EL (cell line): ENCODE data around the gene LRRN4CL.
"Not testable (repeated sequence)": the region's sequence is repeated elsewhere in the genome, so short reads cannot be mapped to it uniquely, and the experiment has no call there.

ENCODE experiments used
- DNase-seq: peaks from one replicate; pipeline ENCODE4 v3.0.0-alpha.2; 2016

LRRN4CL gene

DNA sequence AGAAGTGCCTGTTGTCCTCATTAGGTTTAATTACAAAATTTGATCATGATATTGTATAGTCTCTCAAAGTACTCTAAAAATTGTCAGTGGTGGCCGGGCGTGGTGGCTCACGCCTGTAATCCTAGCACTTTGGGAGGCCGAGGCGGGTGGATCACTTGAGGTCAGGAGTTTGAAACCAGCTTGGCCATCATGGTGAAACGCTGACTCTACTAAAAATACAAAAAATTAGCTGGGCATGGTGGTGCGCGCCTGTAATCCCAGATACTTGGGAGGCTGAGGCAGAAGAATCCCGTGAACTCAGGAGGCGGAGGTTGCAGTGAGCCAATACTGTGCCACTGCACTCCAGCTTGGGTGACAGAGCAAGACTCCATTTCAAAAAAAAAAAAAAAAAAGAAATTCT, 13.9 kb downstream of the LRRN4CL start:
- DNase-seq, result not testable (repeated sequence)

DNA sequence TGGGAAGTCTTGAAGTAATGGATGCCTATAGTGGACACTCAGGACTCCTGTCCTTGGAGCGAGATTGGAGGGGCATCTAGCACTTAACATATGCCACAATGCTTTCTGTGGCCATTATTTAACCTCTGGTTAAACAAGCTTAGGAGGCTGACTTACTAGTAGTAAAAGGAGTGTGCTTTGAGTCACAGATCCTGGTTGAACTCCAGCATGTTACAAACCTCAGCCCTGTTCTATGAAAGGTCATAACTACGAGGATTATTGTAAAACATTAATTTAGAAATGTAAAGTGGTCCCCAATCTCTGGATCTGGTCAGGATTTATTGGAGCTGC, 16.2 kb downstream of the LRRN4CL start:
- DNase-seq, result no peak

DNA sequence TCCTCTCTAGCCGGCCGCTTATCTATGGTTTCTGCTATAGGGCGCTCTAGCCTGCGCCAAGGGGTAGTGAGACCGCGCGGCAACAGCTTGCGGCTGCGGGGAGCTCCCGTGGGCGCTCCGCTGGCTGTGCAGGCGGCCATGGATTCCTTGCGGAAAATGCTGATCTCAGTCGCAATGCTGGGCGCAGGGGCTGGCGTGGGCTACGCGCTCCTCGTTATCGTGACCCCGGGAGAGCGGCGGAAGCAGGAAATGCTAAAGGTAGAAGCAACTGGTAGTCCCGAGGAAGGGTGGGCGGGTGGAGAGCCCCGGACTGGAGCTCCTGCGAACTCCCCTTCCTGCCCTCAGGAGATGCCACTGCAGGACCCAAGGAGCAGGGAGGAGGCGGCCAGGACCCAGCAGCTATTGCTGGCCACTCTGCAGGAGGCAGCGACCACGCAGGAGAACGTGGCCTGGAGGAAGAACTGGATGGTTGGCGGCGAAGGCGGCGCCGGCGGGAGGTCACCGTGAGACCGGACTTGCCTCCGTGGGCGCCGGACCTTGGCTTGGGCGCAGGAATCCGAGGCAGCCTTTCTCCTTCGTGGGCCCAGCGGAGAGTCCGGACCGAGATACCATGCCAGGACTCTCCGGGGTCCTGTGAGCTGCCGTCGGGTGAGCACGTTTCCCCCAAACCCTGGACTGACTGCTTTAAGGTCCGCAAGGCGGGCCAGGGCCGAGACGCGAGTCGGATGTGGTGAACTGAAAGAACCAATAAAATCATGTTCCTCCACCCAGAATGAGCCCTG, 17.5 kb downstream of the LRRN4CL start, which contains the start of the genes LBHD1 and UQCC3:
Gene LBHD1, minus strand, starts transcription at position 660 of the 782 bp plus-strand sequence. CDS start 2,236 bp downstream, outside the sequence.
Gene UQCC3, plus strand, starts transcription at position 66 of the 782 bp plus-strand sequence. Its CDS starts 73 bp downstream, at position 139.
- peak; percentile 85 for DNase-seq

DNA sequence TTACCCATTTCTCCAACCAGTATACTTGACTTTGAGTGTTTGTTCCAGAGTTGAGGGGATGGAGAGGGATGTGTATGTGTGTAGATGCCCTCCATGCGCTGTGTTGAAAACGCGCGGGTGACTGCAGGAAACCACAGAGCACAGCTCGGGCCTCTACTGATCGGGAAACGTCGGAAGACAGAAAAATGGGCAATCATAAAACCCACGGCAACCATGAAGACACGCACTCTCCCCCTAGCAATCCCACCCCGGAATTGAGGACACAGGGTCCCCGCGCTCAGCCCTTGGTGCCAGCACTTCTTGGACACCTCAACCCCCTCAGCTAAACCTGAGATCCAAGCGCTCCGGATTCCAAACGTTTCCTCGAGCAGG, 18.1 kb downstream of the LRRN4CL start:
- DNase-seq, result no peak

DNA sequence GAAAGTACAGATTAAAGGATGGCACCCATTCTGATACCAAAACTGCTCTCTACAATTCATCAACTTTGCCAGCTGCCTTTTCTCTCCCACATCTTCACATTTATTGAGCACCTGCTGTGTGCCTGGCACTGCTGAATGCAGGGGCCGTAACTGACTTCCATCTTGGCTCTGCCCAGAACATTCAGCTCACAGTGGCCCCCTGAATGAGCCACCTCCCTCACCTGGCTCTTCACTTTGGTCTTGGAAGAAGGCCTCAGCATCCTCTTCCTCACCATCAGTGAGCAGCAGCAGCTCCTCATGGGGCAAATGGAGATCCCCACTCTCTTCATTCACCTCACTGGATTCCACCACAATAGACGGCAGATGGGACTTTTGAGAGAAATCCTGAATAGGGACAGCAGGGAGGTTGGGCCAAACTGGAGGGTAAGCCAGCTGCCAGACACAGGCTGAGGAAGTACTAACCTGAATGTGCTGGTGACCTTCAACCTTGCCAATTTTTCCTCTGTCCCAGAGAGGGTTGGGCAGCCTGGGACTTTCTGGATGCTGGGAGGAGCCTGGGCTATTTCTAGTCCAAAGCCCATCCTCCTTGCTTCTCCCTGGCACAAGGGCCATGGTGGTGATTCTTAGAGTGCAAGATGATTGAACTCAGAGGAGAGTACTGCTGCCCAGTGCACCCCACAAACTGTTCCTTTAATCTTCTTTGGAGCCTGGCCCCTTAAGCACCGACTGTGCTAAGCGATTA, 19.7 kb downstream of the LRRN4CL start:
- DNase-seq, result no peak

DNA sequence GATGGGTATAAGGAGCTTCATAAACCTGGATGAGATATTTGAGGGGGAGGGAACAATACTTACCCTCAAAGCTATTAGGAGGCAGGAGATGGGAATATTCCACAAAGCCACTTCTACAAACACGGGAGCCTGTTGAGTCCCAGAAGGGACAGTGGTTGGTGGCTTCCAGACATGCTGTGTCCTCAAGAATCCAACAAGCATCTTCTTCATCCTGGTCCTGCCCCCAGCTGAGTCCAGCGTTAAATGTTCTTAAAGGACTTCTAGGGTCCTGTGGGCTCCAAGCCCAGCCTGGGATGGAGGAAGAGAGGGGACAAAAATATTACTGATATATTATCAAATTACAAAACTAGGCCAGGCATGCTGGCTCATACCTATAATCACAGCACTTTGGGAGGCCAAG, 21.9 kb downstream of the LRRN4CL start:
- no peak for DNase-seq

DNA sequence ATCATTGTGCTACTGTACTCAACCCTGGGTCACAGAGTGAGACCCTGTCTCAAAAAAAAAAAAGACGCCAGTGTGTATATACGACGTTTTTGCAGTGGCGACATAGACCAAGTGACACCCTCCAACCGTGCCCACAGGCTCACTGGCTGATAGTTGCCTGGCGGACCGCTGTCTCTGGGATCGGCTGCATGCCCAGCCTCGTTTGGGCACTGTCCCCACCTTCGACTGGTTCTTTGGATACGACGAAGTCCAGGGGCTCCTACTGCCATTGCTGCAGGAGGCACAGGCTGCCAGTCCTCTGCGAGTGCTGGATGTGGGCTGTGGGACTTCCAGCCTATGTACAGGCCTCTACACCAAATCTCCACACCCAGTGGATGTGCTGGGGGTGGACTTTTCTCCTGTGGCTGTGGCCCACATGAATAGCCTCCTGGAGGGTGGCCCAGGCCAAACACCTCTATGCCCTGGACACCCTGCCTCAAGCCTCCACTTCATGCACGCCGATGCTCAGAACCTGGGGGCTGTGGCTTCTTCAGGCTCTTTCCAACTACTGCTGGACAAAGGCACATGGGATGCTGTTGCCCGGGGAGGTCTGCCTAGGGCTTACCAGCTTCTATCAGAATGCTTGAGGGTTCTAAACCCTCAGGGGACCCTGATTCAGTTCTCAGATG, 22.9 kb downstream of the LRRN4CL start:
- no peak for DNase-seq

DNA sequence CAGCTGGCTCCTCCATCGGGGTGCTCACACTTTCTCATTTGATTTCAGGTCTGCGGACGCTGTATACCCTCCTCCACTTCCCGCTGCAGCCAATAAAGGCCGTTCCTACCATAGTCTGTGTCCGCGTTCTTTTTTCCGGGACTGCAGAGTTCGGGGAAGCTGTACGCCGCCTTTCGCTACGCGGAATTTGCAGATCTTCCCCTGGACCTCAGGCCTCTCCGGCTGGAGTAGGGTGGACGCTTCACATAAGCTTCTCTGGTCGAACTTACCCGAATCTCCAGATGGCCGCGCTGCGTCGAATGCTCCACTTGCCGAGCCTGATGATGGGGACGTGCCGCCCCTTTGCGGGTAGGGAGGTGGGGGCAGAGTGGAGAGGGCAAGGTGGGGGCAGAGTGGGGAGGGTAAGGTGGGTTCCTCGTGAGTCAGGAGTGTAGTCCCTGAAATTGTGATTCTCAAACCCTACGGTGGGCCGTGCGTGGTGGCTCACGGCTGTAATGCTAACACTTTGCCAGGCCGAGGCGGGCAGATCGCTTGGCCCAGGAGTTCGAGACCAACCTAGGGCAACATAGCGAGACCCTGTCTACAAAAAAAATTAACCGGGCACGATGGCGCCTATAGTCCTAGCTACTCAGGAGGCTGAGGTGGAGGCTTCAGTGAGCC, 23.6 kb downstream of the LRRN4CL start:
- no peak for DNase-seq

DNA sequence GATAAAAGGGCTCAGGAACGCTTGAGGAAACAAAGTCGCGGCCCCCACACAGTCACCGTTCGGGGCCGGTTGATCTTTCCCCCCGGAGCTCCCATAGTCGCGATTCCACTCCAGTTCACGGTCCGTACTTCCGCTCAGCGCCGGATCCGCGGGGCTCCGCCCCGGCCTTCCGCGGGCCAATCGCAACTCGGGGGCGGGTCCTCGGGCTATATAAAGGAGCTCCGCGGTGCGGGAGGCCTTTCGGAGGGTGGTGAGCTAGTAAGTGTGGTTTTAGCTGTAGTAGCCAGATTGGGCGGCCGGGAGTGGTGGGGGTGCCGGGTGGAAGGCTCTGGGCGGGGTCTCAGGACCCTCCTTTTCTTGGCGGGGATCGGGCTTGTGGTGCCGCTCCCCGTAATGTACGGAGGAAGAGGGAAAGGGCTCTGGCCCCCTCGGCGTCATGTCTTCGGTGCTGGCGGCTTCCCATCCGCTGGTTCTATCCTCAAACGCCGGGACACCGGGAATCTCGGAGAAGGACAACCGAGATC, 24.2 kb downstream of the LRRN4CL start, which contains the start of the genes C11orf98 and CSKMT:
Gene C11orf98, minus strand, starts transcription at position 136 of the 524 bp plus-strand sequence. Its CDS starts 41 bp downstream, at position 95.
Gene CSKMT, plus strand, starts transcription at position 238 of the 524 bp plus-strand sequence. CDS start 568 bp downstream, outside the sequence.
- DNase-seq, result peak; percentile 94

DNA sequence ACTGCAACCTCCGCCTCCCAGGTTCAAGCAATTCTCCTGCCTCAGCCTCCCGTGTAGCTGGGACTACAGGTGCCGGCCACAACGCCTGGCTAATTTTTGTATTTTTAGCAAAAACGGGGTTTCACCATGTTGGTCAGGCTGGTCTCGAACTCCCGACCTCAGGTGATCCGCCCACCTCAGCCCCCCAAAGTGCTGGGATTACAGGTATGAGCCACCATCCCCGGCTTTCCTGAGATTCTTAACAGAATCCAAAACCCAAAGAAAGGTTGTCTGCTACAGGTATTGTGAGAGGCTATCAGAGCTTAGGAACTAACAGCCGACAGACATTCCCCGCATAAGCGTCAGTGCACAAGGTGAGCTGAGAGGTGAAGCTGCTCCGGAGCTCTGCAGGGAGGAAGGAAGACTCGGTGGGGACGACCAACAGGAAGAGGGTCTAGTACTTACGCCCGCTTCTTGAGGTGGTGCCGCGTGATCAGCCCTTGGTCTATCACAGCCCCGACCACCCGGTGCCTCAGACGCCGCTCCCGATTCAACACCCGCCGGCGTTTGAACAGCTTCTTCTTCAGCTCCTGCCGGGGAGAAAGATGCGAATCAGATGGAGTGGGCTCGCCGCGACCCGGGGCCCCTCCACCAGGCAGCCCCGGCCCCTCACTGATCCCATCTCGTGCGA, 24.8 kb downstream of the LRRN4CL start:
- DNase-seq, result peak; percentile 54

DNA sequence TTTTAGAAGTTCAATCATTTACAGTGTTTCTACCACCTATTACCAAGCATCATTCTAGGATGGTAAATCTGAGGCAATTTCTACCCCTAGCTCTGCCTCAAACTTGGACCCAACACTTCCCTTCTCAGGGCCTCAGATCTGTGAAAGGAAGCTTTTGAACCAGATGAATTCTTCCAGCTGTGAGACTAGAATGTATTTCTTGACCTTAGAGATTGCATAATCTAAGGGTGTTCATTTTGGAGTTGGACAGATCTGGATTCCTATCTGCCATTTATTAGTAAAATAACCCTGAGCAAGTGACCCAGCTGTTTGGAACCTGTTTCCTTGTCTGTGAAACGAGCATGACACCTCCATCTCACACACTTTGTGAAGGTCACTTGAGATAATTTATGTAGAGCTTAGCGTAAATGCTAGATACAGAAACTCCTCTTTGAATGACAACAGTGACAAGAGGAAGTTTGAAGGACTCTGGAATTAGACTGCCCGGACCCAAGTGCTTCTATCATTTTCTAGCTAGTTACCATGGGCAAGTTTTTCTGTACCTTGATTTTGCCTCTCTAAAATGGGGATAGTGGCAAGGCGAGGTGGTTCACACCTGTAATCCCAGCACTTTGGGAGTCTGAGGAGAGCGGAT, 32.4 kb downstream of the LRRN4CL start:
- DNase-seq, result no peak

DNA sequence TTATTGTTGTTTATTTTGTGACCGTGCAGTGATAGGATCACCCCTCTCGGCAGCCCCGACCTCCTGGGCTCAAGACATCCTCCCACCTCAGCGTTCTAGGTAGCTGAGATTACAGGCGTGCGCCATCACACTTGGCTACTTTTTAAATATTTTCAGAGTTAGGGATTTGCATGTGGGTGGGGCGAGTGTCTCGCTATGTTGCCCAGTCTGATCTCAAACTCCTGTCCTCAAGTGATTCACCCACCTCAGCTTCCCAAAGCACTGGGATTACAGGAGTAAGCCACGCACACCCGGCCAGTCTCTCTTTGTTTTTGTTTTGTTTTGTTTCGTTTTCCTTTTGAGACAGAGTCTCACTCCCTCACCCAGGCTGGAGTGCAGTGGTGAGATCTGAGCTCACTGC, 35.0 kb downstream of the LRRN4CL start:
- DNase-seq, result no peak

DNA sequence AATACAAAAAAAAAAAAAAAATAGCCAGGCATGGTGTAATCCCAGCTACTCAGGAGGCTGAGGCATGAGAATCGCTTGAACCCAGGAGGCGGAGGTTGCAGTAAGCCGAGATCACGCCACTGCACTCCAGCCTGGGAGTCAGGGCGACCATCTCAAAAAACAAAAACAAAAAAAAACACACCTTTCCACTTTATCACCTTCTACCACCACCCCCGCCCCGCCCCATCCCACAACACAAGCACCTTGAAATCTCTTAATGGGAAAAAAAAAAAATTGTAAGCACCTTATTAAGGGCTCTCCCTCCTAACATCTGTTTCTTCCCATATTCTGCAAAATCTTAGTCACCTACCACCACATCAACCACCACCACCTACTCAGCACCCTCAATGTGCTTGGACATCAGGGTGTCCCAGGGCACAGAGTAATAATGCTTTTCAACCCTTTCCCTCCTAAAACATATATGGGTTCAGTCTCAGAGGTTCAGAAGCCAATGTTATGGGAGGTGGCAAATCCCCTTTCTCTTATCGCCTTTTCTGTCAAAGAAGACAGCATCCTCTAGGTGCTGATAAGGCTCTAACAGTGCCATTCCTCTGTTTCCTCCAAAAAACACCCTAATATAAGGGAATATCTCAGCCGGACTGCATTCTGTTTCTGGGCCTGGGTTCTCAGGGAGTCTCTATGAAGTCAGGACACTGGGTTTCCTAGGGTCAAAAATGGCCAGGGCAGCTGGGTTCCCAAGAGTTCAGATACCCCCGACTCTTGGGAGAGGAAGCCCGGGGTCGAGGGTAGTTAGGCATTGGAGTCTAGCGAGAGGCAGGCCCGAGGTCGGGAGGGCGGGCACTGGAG, 36.9 kb downstream of the LRRN4CL start:
- no peak for DNase-seq

DNA sequence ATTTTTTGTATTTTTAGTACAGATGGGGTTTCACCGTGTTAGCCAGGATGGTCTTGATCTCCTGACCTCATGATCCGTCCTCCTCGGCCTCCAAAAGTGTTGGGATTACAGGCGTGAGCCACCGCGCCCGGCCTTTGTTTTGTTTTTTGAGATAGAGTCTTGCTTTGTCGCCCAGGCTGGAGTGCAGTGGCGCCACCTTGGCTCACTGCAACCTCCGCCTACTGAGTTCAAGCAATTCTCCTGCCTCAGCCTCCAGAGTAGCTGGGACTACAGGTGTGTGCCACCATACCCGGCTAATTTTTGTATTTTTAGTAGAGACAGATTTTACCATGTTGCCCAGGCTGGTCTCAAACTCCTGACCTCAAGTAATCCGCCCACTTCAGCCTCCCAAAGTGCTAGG, 39.0 kb downstream of the LRRN4CL start:
- DNase-seq, result not testable (repeated sequence)

DNA sequence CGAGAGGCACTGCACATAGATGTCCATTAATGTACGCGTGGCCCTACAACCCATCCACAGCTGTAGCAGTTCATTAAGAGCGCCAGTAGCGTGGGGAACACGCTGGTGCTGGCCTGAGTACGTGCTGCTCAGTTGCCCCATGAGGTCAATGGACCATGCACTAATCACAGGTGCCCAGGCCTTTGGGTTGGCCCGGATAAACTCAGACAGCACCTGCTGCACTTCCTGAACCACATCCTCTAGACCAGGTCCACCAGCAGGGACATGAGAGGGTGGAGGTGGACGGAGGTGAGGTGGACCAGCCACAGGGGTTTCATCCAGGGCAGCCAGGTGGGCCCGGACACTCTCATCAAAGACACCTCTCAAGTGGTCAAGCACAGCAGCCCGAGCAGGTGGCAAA, 39.8 kb downstream of the LRRN4CL start:
- DNase-seq, result no peak

DNA sequence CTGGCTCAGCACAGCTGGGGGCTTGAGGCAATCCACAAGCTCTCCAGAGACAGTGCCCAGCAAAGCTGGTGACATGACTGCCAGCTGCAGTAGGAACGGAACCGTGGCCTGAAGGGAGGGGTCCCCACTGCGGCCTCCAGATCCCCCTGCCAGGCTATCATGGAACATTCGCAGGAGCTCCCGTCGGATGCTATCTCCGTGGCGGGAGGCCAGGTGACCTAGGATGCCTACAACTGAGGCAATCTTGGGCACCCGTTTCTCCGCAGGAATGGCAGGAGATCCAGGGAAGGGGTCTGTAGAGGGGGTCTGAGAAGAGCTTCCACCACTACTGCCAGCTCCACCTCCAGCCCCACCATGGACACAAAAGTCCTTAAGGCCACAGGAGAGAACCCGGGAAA, 40.4 kb downstream of the LRRN4CL start:
- no peak for DNase-seq

DNA sequence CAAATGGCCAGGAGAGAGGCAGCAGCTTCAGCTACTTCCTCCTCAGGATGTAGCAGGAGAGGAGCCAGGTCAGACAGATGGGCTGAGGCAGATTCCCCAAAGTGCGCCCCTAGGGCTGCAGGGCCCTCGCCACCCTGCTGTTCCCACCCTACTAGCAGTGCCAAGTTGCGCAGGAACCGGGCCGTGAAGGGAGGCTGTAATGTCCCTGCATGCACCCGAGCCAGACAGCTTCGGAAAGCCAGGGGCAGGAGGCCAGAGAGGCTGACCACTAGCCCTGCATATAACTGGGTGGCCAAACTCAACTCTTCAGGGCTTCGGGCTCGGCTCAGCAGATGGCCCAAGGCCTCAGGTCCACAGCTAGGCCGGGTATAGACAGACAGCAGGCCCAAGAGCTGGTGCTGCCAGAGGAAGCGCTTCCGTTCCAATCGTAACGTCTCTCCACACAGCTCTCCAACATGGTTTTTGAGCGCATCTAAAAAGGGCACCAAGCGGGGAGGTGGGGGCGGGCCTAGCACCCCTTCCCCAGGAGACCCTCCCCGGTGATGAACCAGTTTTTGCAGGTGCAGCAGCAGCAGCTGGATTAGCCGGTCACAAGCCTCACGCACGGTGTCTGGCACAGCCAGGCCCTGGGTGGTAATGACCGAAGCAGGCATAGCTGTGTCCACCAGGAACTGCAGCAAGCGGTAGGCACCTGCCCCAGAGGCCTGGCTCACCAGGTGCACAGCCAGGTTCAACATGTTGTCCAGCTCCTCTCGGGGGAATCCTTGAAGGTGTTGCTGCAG, 41.0 kb downstream of the LRRN4CL start:
- DNase-seq, result no peak

DNA sequence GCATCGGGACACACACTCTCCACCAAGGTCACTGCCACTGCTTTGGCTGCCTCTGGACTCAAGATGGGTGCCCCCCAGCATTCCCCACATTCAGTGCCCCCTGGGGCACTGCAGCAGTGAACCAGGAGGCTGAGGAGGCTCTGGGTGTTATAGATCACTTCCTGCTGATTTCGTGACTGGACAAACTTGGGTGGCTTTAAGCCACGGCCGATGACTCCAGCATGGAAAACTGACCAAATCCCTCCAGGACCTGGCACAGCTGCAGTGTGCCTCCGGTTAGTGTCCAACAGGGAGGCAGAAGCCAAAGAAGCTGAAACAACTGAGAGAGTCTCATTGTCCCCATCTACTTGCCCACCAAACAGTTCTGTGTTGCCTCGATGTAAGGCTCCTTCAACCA, 41.7 kb downstream of the LRRN4CL start:
- no peak for DNase-seq

DNA sequence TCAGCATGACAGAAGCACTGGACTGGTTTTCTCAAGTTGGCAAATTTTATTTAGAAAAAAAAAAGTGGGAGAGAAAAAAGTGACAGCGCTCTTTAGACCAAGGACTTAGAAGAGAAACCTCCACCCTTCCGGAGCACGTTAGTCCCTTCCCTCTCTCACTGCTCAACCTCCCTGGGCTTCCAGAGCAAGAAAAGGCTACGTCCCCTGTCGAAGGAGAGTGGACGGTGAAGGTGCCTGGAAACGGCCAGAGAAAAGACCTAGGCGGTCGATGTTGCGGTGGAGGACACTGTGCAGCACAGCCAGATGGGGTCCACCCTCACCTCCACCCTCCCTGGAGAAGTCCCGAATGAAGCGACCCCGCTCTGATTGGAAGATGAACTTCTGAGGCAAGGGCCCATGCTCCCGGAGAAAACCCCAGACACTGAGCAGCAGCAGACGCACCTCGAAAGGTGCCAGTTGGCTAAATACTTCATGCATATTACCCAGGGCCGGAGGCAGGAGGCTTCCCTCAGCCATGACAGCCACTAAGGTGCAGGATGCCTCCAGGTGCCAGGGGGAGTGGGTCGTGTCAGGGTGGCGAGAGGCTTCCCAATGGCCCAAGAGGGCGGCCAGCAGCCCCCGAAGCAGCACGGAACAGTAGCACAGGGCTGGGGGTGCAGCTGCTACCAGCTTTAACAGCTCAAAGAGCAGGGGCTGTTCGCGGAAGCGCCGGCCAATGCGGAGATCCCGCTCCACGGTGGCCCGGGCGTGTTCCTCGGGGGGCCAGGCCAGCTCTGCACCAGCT, 42.3 kb downstream of the LRRN4CL start:
- DNase-seq, result no peak
